Measurements from ENCODE around the gene TUBB. TPM values are rescaled to one million over a fixed set of nuclear protein-coding genes. Genes with fewer than 3 reads are reported as not detected.
A peak's percentile ranks its signal among the peaks of the same experiment; 100 is the strongest.
"Not testable (repeated sequence)": the region's sequence is repeated elsewhere in the genome, so short reads cannot be mapped to it uniquely, and the experiment has no call there.

TUBB gene
- total and polyA plus RNA-seq, 8 donors = 67.5 to 223 (median 137) TPM

DNA sequence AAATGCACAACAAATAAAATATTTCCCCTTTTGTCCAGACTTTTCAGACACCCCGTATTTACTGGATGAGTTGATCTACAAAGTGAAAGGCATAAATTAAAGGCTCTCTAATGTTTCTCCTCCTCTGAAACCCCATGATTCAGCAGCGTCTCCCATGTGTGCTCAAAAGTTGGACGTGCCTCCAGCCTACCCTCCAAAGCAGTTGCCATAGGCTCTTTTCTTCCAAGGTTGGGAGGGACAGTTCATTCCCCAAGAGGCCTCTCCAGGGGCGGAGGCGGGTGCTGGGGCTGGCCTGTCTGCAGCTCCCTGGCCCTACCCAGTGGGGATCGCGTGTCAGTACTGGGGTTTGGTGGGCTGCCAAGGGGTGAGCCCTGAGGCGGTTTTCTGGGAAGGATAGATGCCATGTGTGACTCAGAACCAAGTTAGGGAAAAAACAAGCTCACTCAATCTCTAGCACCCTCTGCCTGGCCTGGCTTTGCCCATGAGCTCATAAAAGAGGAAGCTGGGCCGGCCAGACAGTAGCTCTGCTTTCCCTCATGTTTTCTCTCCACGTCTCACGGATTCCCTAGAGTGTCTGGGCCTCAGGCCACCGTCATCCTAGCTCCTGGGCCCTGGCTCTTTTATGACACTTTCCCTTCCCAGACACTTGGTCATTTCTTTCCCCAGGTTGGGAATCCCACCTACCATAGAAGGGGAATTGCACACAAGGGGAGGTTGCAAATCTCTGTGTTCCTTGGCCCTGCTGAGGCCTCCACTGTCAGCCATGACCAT lies 32.2 kb downstream of the TUBB start:
- intact Hi-C loops (cut with DNase I; ENCODE audit: low total_unique reads) = no loop called here
- Histone ChIP-seq H3K36me3 (no peaks in the 10 kb centered on the region), H3K4me1 (peaks cover 32 to 61% (median 49%) of the 10 kb centered on the region in 4 donors), H3K27me3 (no peaks in the 10 kb centered on the region), H3K27ac (peak overlapping the region; percentile 38 to 96 (median 91)), H3K9me3 (no peaks in the 10 kb centered on the region), H3K4me3 (no peak overlapping the region)
- WGBS, 5 donors = 28 to 51% (median 43%) methylated on average over 12 of the region's 12 CpGs
- DNase-seq = peak; percentile 83 to 88
- TF ChIP-seq POLR2A (IDR thresholded peaks at IDR 0.05) (no peak), POLR2AphosphoS5 (IDR thresholded peaks at IDR 0.05) (peak; percentile 19 to 89 (median 74)), EP300 (IDR thresholded peaks at IDR 0.05) (peak; percentile 65)

- H3K27ac ChIP-seq = peak overlapping the region in 2 of 5 donors; percentile 3 to 96
- 85 to 96% (median 94%) methylated on average over 3 of the region's 3 CpGs for WGBS, 5 donors
These were observed 34.5 kb downstream of the TUBB start for GRCh38 chr6:30754631-30755030.

DNA sequence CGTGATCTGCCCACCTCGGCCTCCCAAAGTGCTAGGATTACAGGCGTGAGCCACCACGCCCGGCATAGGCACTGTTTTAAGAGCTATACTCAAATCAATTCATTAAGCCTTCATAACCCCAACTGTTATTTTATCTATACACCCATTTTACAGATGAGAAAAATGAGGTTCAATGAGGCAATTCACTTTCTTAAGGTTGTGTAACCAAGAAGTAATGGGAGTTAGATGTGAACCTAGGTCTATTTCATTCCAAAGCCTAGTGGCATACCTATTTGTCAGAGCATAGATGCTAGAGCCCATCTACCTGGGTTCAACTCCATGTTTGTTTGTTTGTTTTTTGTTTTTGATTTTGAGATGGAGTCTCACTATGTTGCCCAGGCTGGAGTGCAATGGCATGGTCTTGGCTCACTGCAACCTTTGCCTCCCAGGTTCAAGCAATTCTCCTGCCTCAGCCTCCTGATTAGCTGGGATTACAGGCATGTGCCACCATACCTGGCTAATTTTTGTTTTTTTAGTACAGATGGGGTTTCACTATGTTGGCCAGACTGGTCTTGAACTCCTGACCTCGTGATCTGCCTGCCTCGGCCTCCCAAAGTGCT lies 36.4 kb downstream of the TUBB start:
- DNase-seq; intact Hi-C loops (cut with DNase I; ENCODE audit: low total_unique reads); H3K27me3 ChIP-seq; H3K27ac ChIP-seq; H3K9me3 ChIP-seq; H3K4me3 ChIP-seq; H3K36me3 ChIP-seq: not testable (repeated sequence)
- peaks cover 3 to 37% (median 24%) of the 10 kb centered on the region in 4 donors for H3K4me1 ChIP-seq
- WGBS, 5 donors = 94 to 95% (median 95%) methylated on average over 7 of the region's 7 CpGs

More at GRCh38 chr6:30754631-30755030, 34.5 kb downstream of the TUBB start:
- intact Hi-C loops (cut with DNase I; ENCODE audit: low total_unique reads) = no loop called here
- Histone ChIP-seq H3K9me3 (no peaks in the 10 kb centered on the region), H3K4me1 (peaks cover 13 to 45% (median 34%) of the 10 kb centered on the region in 4 donors), H3K27me3 (no peaks in the 10 kb centered on the region), H3K36me3 (no peaks in the 10 kb centered on the region), H3K4me3 (no peak overlapping the region)
- no peak for DNase-seq
- TF ChIP-seq POLR2AphosphoS5 (IDR thresholded peaks at IDR 0.05) = no peak
- no peak for TF ChIP-seq POLR2A (IDR thresholded peaks at IDR 0.05)
- TF ChIP-seq EP300 (IDR thresholded peaks at IDR 0.05) = no peak
- TF ChIP-seq, protein P1, sequence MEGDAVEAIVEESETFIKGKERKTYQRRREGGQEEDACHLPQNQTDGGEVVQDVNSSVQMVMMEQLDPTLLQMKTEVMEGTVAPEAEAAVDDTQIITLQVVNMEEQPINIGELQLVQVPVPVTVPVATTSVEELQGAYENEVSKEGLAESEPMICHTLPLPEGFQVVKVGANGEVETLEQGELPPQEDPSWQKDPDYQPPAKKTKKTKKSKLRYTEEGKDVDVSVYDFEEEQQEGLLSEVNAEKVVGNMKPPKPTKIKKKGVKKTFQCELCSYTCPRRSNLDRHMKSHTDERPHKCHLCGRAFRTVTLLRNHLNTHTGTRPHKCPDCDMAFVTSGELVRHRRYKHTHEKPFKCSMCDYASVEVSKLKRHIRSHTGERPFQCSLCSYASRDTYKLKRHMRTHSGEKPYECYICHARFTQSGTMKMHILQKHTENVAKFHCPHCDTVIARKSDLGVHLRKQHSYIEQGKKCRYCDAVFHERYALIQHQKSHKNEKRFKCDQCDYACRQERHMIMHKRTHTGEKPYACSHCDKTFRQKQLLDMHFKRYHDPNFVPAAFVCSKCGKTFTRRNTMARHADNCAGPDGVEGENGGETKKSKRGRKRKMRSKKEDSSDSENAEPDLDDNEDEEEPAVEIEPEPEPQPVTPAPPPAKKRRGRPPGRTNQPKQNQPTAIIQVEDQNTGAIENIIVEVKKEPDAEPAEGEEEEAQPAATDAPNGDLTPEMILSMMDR (IDR thresholded peaks at IDR 0.05) = no peak

DNA sequence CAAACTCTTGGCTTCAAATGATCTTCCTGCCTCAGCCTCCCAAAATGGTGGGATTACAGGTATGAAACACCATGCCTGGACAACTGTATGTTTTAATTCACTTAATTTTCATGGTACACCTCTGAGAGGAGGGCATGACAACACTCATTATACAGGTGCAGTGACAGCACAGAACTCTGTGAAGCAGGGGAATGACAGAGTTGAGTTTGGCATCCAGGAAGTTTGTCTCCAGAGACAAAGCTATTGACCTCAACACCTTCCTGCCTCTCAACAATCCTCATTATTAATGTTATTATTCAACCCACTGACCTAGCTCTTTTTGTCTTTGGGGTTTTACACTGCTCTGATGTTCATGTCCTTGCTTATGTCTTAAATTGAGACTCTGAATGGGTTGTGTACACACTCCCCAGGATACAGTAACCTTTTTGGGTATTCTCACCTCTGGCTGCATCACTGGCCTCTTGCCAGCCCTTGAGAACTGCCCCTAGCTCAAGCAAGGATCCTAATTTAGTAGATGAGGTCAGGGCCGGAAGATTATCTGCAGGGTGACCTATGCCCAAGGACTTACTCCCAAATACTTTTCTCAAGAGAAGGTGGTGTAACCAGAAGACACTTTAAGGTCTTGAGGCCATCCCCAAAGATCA lies 37.2 kb downstream of the TUBB start:
- Histone ChIP-seq H3K9me3 (no peaks in the 10 kb centered on the region), H3K27ac (no peak overlapping the region)
- 73 to 88% (median 80%) methylated on average over 1 of the region's 1 CpG for WGBS, 5 donors

More for the DNA sequence above, 37.2 kb downstream of the TUBB start:
- peaks cover 0 to 29% (median 15%) of the 10 kb centered on the region in 4 donors for H3K4me1 ChIP-seq
- no peaks in the 10 kb centered on the region for H3K27me3 ChIP-seq
- intact Hi-C loops (cut with DNase I; ENCODE audit: low total_unique reads) = no loop called here
- TF ChIP-seq EP300 (IDR thresholded peaks at IDR 0.05) (no peak), POLR2A (IDR thresholded peaks at IDR 0.05) (no peak), POLR2AphosphoS5 (IDR thresholded peaks at IDR 0.05) (no peak)
- TF ChIP-seq, protein P1 (IDR thresholded peaks at IDR 0.05) = no peak
- H3K36me3 ChIP-seq = no peaks in the 10 kb centered on the region
- no peak for DNase-seq
- no peak overlapping the region for H3K4me3 ChIP-seq

Data from stomach (tissue), 9 donors.